GM19023 (cell line): ENCODE results near the gene EEPD1.

ENCODE experiments used
- ATAC-seq: cut with Tn5 transposase; IDR thresholded peaks from one replicate; pipeline ENCODE4 v1.9.1; 2021; ENCODE audit warnings: mild to moderate bottlenecking, moderate library complexity; ENCODE audit not compliant: unreplicated experiment

EEPD1 gene

GRCh38 chr7:36154255-36155212 is 1.5 kb downstream of the EEPD1 start:
- no peak for ATAC-seq

- ATAC-seq: no peak
Observed at GRCh38 chr7:36155811-36156361, 2.8 kb downstream of the EEPD1 start.

- ATAC-seq: no peak
Observed at GRCh38 chr7:36157527-36158320, 4.7 kb downstream of the EEPD1 start.

DNA sequence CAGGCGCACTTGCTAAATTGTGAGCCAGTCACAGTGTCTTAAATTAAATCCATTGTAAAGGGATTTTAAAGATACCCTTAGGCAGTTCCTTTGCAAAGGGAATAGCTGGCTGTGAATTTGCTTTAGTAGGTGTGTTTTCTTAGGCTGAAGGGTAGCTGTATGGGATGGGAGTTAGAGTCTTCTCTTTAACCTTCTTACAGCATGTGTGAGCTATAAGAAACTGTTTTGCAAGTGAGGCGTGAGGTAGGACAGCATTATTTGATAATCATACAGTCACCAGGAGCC is 5.2 kb downstream of the EEPD1 start:
- ATAC-seq: no peak

DNA sequence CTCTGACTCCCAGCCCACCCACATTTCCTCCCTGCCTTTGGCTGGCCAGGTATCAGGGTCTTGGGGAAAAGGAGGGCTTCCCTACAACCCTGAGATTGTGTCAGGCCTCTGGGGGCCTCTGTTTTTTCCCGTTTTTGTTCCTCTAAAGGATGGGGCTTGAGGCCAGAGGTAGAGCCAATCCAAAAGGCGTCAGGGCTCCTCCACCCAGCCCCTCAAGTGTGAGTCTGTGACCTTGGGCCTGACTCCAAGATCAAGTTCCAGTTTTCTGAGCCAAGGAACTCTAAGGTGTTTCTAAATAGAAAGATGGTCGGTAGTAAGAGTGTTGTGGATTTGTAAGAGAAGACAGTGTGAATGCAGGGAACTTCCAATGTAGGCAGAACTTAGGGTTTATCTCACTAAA is 6.6 kb downstream of the EEPD1 start:
- ATAC-seq: no peak

- ATAC-seq: no peak
Observed at GRCh38 chr7:36160313-36160712, 7.3 kb downstream of the EEPD1 start.

GRCh38 chr7:36161996-36162395 is 8.9 kb downstream of the EEPD1 start:
- no peak for ATAC-seq

DNA sequence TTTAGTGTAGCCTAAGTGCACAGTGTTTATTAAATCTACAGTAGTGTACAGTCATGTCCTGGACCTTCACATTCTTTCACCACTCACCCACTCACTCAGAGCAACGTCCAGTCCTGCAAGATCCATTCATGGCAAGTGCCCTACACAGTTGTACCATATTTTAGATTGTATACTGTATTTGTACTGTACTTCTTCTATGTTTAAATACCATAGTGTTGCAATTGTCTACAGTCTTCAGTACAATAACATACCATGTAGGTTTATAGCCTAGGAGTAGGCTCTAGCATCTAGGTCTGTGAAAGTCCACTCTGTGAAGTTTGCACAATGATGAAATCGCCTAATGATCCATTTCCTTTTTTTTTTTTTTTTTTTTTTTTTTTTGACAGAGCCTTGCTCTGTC is 12.0 kb downstream of the EEPD1 start:
- ATAC-seq: no peak

DNA sequence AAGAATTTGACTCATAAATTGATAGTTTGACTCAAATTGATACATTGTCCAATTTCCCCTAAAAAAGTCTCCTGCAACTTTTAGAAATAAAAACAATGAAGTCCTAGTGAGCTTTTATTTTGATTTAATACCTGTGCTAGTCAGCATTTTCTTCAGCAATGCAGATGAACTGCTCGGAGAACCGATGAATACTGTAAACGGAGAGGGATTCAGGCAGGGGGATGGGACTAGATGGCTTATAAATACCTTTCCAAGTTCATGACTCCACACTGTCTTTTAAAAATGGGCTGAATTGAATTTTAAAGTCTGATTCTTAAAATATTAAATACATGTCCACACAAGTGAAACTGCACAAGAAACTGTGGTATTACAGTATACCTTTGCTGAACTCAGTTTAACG is 12.7 kb downstream of the EEPD1 start:
- no peak for ATAC-seq

DNA sequence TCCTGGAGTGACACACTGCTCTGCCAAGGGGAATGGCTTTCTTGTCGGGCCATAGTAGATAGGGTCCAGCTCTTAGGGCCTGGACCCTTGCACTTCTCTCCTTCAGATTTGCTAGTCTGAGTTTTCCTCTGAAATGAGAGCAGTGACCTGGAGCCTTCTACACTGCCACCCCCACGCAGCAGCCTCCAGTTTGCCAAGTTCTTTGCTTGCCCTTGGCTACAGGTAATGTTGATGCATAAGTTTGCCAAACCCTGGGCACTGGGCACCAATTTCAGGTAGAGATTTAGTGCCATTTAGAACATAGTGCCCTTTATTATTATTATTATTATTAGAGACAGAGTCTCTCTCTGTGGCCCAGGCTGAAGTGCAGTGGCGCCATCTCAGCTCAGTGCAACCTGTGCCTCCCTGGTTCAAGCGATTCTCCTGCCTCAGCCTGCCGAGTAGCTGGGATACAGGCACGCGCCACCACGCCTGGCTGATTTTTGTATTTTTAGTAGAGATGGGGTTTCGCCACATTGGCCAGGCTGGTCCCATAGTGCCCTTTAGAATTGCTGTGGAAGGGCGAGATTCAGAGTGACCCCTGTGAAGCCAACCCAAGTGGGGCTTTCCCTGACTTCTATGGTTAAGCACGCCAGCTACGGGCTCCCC is 14.5 kb downstream of the EEPD1 start:
- no peak for ATAC-seq

DNA sequence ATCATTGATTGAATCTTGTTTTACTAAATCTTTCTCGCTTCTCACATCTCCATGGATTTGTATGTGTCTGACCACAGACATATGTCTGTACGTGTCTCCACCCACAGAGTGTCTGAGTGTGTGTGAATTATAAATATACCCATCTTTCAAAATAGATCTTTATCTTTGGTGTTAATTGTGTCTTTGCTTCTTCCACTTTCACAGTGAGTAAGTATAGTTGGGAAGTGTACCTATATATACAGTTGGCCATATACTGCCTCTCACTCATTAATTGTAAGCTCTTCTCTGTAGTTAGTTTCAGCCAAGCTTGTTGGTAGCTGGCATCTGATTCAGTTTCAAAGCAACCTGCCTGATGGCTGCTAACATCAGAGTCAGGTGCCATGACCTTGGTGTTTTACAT is 18.4 kb downstream of the EEPD1 start:
- ATAC-seq: no peak

DNA sequence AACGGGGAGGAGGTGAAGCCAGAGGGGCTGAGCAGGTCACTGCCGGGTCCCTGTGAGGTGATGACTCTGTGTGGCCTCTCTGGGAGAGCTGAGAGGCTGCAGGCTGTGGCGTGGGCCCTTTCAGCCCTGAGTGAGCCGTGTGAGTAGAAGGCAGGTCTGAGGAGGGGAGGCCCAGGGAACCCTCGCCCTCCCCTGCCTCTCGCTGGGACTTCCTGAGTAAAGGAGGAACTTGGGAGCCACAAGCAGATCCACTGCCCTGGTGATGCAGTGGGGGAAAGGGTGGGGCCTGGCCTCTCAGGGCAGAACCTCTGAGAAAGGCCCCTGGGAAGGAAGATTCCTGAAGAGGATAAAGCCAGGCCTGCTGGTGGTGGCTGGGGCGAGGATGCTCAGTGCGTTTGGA is 22.8 kb downstream of the EEPD1 start:
- no peak for ATAC-seq

GRCh38 chr7:36176697-36177096 is 23.6 kb downstream of the EEPD1 start:
- no peak for ATAC-seq

GRCh38 chr7:36180121-36180520 is 27.1 kb downstream of the EEPD1 start:
- no peak for ATAC-seq

- no peak for ATAC-seq
Observed at GRCh38 chr7:36181668-36182067, 28.6 kb downstream of the EEPD1 start.

GRCh38 chr7:36182854-36183604 is 30.0 kb downstream of the EEPD1 start:
- ATAC-seq: no peak

- ATAC-seq: no peak
Observed at GRCh38 chr7:36185092-36185491, 32.0 kb downstream of the EEPD1 start.

DNA sequence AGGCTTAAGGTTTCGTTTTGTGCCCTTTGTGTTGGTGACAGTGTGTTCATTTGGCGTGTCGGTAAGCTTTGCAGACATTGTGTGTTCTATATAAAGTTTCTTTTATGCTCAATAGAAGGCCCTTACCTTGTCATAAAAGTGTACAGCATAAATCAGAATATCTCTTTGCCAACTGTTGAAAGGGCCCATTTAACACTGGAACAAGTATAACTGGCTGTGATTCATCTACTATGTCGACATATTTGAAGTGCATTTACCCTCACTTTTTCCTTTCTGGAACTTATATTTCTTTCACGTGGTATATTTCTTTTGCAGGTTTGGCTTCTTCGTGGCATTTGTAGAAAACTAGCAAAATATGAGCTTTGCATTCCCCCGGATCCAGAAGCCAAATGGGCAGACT is 32.7 kb downstream of the EEPD1 start:
- no peak for ATAC-seq

- no peak for ATAC-seq
Observed at GRCh38 chr7:36186359-36187121, 33.5 kb downstream of the EEPD1 start.

DNA sequence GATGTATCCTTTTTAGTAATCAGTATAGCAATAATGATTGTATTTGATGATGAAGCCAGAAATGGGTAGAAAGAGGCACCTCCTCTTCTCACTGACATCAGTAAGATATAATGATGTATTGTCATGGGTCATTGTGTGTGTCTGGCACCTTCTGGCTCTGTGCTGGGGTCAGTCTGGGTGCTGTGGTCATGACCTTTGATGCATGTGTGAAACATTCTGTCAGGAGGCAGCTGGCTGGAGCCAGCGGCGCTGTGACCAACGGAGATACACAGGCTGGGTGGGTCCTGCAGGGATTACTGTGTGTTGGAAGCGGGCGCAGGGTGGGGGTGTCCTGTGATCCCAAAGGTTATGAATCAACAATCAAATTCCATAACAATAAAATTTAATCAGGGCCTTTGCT is 35.2 kb downstream of the EEPD1 start:
- no peak for ATAC-seq
